Hepatocyte (in vitro differentiated cells): ENCODE data around the gene XPO4.

Experiments used
- CTCF ChIP-seq: fragments of 200-600 bp; sonication (generic); IDR thresholded peaks from 2 replicates; pipeline ENCODE4 v1.5.1; 2016; ENCODE audit warnings: antibody characterized with exemption, mild to moderate bottlenecking; ENCODE audit not compliant: poor library complexity
- EZH2phosphoT487 ChIP-seq: fragments of 200-600 bp; sonication (generic); IDR thresholded peaks from one replicate; pipeline ENCODE4 v1.6.1; 2018; ENCODE audit warnings: antibody characterized with exemption, mild to moderate bottlenecking, low read depth, moderate library complexity; ENCODE audit not compliant: unreplicated experiment, severe bottlenecking

- TF ChIP-seq CTCF (no peak), EZH2phosphoT487 (no peak)
These were observed 19.0 kb upstream of the XPO4 start for GRCh38 chr13:20921572-20921971.
